Spinal cord (tissue), 10 donors: ENCODE results near the gene HELZ2. TPM values are rescaled to one million over a fixed set of nuclear protein-coding genes. Genes with fewer than 3 reads are reported as not detected.
"Not testable (repeated sequence)": the region's sequence is repeated elsewhere in the genome, so short reads cannot be mapped to it uniquely, and the experiment has no call there.

Experiments
- DNase-seq, 6 donors: peaks; one replicate each; pipeline versions ENCODE4 v3.0.0 to v3.0.0-alpha.2; 2013 to 2015; ENCODE audit warnings: low spot score in 6 of 6, low read depth in 4 of 6
- H3K27ac ChIP-seq: one replicate; pipeline ENCODE4 v1.5.1; 2013; ENCODE audit warnings: low read depth, low read length, control low read depth
- H3K27me3 ChIP-seq: one replicate; pipeline ENCODE4 v1.6.1; 2013; ENCODE audit warnings: low read length; ENCODE audit not compliant: control insufficient read depth, insufficient read depth
- H3K36me3 ChIP-seq: one replicate; pipeline ENCODE4 v1.6.1; 2013; ENCODE audit warnings: low read length; ENCODE audit not compliant: control insufficient read depth, insufficient read depth
- H3K4me1 ChIP-seq: one replicate; pipeline ENCODE4 v1.6.1; 2013; ENCODE audit warnings: low read length; ENCODE audit not compliant: control insufficient read depth, insufficient read depth
- H3K4me3 ChIP-seq: one replicate; pipeline ENCODE4 v1.5.1; 2013; ENCODE audit warnings: low read depth, low read length, control low read depth
- H3K9me3 ChIP-seq: one replicate; pipeline ENCODE4 v1.6.1; 2013; ENCODE audit warnings: low read length; ENCODE audit not compliant: control insufficient read depth, insufficient read depth
- WGBS: methylation state at CpG from one replicate; pipeline ENCODE4 v1.1.5; 2013; ENCODE audit warnings: missing lambda C conversion rate; ENCODE audit not compliant: insufficient coverage; 5-methylcytosine and 5-hydroxymethylcytosine counted together
- polyA plus RNA-seq, 2 donors: library from polyadenylated mRNA; unstranded; fragments of 120-200 nt; gene quantifications; one replicate each; pipeline ENCODE4 v1.2.1, GENCODE V29; 2013; ENCODE audit not compliant: insufficient read length in 2 of 2
- total RNA-seq, 2 donors: library from RNA; depleted of rRNA in 1 of 2; stranded (reverse); fragments of 120-200 nt in 1 of 2; fragments of >200 nt in 1 of 2; gene quantifications; one replicate each; pipeline versions ENCODE4 v1.2.3 to v1.2.4, GENCODE V29; 2013 to 2014
- donor health status: healthy.

Gene HELZ2
- total and polyA plus RNA-seq, 4 donors: 6.1 to 9.9 (median 7.0) TPM

DNA sequence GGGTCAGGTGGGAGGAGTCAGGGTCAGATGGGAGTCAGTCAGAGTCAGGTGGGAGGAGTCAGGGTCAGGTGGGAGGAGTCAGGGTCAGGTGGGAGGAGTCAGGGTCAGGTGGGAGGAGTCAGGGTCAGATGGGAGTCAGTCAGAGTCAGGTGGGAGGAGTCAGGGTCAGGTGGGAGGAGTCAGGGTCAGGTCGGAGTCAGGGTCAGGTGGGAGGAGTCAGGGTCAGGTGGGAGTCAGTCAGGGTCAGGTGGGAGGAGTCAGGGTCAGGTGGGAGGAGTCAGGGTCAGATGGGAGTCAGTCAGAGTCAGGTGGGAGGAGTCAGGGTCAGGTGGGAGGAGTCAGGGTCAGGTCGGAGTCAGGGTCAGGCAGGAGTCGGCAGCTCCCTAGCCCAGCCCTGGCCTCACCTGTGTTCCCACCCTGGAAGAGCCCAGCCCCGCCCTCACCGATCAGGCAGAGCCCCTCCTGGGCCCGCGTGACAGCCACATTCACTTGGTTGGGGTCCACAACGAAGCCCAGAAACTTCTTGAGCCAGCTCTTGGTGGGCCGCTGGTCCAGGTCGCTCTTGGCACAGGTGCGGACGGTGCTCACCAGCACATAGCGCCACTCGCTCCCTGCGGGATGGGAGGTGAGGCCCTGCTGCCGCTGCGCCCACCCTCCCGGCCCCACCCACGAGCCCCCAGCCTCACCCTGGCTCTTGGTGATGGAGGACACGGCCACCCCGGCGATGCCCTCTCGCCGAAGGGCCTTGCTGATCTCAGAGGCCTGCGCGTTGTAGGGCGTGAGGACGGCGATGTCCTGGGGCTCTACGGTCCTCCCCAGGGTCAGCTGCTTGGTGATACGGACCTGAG lies 14.3 kb downstream of the HELZ2 start:
- DNase-seq, H3K27ac ChIP-seq, H3K27me3 ChIP-seq, H3K4me1 ChIP-seq, H3K9me3 ChIP-seq, H3K4me3 ChIP-seq: not testable (repeated sequence)
- peaks cover 61% of the 10 kb centered on the region for H3K36me3 ChIP-seq
- WGBS: 92% methylated on average over 28 of the region's 31 CpGs

DNA sequence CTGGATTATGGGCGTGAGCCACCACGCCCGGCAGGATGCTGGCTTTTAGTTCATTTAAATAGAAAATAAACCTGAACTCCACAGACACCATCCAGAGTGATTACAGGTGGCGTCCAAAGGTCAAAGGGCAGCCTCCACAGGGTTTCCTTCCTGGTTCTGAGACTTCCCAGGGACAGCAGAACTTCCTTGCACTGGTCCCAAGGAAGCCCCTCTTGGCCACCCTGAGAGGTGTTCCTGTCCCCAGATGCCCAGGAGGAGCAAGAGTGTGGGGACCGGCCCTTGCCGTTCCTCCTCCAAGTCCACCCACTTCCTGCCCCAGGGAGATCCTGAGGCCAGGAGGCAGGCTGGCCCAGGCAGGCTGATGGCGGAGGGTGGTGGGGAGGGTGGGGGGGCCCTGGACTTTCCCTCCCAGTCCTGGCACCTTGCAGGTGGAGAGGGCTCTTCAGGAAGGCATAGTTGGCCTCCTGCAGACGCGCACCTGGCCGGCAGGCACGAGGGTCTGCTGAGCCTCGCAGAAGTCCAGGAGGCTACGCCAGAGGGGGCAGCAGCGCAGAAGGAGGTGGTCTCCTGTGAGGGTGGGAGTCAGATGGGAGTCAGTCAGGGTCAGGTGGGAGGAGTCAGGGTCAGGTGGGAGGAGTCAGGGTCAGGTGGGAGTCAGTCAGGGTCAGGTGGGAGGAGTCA lies 15.1 kb downstream of the HELZ2 start:
- Histone ChIP-seq H3K9me3 (no peaks in the 10 kb centered on the region), H3K27me3 (peaks cover 2% of the 10 kb centered on the region), H3K4me1 (peaks cover 13% of the 10 kb centered on the region), H3K27ac (no peak overlapping the region), H3K36me3 (peaks cover 54% of the 10 kb centered on the region), H3K4me3 (no peak overlapping the region)
- WGBS: 94% methylated on average over 10 of the region's 14 CpGs
- no peak for DNase-seq

DNA sequence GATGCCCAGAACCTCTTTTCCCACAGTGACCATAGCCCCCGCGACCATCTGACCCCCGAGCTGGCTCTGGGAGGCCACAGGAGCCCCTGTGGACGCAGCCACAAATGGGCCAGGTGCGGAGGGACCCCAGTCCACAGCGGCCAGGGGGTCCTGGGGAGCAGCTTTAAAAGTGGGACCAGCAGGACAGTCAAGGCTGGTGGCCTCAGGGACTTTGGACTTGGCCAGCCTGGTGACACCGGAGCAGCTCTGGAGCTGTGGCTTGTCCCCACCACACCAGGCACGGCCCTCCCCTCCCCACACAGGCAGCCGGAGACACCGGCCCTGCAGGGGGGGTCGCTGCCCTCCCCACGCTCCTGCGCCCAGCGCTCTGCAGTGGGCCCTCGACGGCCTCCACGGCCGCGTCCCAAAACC lies 16.6 kb downstream of the HELZ2 start:
- 83% methylated on average over 16 of the region's 19 CpGs for WGBS
- no peak for DNase-seq
- H3K4me1 ChIP-seq: peaks cover 27% of the 10 kb centered on the region
- peaks cover 40% of the 10 kb centered on the region for H3K36me3 ChIP-seq
- no peaks in the 10 kb centered on the region for H3K9me3 ChIP-seq
- H3K4me3 ChIP-seq: no peak overlapping the region
- peaks cover 5% of the 10 kb centered on the region for H3K27me3 ChIP-seq
- H3K27ac ChIP-seq: no peak overlapping the region

DNA sequence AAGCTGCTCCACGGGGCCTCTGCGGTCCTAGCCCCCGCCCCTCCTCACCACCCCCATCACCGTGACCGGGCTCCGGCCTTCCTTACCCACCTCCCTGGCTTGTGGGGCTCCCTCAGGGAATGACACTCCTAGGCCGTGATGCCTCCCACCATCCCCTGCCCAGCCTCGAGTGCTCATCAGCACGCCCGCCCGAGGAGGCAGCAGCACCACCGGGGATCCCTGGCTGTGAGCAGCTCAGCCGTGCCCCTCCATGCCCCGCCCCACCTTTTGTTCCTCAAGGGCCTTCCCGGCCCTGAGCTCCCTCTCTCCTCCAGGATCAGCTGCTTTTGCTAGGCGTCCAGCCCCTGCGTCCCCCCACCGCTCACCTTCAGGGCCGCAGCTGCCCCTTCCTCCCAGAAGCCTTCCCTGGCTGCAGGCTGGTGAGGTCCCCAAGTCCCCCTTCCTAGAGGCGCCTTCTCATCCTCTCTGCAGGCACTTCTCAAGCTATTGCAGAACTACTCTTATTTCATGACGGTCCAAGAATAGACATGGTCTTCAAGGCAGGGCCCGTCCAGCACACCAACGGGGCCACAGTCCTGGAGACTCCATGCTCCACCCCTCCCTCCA lies 17.1 kb downstream of the HELZ2 start:
- no peak overlapping the region for H3K4me3 ChIP-seq
- peaks cover 35% of the 10 kb centered on the region for H3K36me3 ChIP-seq
- peaks cover 5% of the 10 kb centered on the region for H3K27me3 ChIP-seq
- H3K4me1 ChIP-seq: peaks cover 29% of the 10 kb centered on the region
- WGBS: 47% methylated on average over 23 of the region's 23 CpGs
- H3K9me3 ChIP-seq: no peaks in the 10 kb centered on the region
- DNase-seq: no peak
- no peak overlapping the region for H3K27ac ChIP-seq

DNA sequence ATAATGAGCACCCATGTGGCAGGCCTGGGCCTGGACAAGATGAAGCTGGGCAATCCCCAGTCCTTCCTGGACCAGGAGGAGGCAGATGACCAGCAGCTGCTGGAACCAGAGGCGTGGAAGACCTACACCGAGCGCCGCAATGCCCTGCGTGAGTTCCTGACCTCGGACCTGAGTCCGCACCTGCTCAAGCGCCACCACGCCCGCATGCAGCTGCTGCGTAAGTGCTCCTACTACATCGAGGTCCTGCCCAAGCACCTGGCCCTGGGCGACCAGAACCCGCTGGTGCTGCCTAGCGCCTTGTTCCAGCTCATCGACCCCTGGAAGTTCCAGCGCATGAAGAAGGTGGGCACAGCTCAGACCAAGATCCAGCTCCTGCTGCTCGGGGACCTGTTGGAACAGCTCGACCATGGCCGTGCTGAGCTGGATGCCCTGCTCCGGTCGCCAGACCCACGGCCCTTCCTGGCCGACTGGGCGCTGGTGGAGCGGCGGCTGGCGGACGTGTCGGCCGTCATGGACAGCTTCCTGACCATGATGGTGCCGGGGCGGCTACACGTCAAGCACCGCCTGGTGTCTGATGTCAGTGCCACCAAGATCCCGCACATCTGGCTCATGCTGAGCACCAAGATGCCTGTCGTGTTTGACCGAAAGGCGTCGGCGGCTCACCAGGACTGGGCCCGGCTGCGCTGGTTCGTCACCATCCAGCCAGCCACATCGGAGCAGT lies 18.2 kb downstream of the HELZ2 start:
- WGBS: 93% methylated on average over 45 of the region's 45 CpGs

DNA sequence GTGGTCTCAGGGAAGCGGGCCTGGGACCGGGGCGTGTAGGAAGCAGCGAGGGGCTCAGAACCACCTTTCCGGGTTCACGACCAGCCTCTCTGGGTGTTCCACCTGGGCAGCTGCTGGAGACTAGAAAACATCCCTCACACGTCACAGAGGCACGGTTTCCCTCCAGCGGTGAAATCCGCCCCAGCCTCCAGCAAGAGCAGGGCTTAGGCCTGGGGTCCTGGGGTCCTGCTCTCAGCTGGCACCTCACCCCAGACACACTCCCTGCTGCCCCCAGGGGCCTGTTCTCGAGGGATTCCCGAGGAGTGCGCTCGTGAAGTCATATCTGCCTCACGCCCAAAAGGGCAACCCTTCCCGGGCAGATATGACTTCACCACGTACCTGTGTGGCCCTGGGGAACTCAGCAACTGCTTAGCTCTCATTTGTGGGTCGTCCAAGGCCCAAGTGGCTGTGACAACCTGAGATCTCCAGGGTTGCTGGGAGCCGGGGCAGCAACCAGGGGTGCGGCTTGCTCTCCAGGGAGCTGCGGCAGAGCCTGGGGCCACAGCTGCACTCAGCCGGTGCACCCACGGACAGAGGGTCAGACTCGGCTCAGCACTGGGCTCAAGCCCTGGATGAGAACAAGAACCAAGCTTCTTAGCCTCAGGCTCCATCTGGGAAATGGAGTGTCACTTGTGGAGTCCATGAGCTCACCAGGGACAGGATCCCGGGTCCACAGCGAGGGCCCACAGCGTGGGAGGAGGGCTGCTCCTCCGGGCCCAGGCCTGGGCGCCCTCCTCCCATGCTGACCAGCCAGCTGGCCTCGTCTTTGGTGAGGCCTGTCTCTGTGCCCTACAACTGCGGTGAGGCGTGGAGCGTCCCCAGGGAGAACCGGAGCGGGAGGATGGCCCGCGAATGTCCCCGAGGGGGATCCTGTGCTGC lies 19.4 kb downstream of the HELZ2 start:
- peak in 1 of 6 donors; percentile 22 for DNase-seq
- WGBS: 63% methylated on average over 38 of the region's 38 CpGs
- Histone ChIP-seq H3K27ac (no peak overlapping the region), H3K4me3 (peak overlapping the region; percentile 52), H3K27me3 (peaks cover 10% of the 10 kb centered on the region), H3K36me3 (peaks cover 12% of the 10 kb centered on the region), H3K4me1 (peaks cover 29% of the 10 kb centered on the region), H3K9me3 (no peaks in the 10 kb centered on the region)

More for the DNA sequence above, 18.2 kb downstream of the HELZ2 start:
- Histone ChIP-seq H3K27me3 (peaks cover 7% of the 10 kb centered on the region), H3K4me1 (peaks cover 29% of the 10 kb centered on the region), H3K4me3 (no peak overlapping the region), H3K27ac (no peak overlapping the region), H3K9me3 (no peaks in the 10 kb centered on the region), H3K36me3 (peaks cover 24% of the 10 kb centered on the region)
- no peak for DNase-seq

DNA sequence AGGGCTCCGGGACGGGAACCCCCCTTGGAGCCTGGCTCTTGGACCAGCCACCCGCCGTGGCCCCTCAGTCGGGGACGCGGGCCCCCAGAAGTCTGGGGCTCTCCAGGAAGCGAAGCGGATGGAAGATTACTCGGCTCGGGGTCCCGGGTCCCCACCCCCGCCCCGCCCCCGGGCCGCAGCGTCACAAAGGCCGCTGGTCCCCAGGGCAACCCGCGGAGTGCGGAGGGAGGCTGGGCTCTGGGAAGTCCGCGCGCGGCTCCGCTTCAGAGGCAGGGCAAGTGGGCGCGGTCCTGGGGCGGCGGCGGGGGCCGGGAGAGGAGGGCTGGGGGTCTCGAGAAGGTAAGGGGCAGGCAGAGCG lies 20.1 kb downstream of the HELZ2 start, which contains the start of gene FNDC11:
FNDC11 (plus strand) TSS at position 227 of the 358 bp plus-strand sequence. CDS start 1,505 bp downstream, outside the sequence.
- peaks cover 29% of the 10 kb centered on the region for H3K4me1 ChIP-seq
- H3K27me3 ChIP-seq: peaks cover 10% of the 10 kb centered on the region
- H3K36me3 ChIP-seq: peaks cover 9% of the 10 kb centered on the region
- peak in 3 of 6 donors; percentile 9 to 66 (median 61) for DNase-seq
- under 1% methylated on average over 33 of the region's 34 CpGs for WGBS
- peak within 1 kb of the TSS; percentile 52 for H3K4me3 ChIP-seq
- no peaks in the 10 kb centered on the region for H3K9me3 ChIP-seq
- H3K27ac ChIP-seq: no peak within 1 kb of the TSS

DNA sequence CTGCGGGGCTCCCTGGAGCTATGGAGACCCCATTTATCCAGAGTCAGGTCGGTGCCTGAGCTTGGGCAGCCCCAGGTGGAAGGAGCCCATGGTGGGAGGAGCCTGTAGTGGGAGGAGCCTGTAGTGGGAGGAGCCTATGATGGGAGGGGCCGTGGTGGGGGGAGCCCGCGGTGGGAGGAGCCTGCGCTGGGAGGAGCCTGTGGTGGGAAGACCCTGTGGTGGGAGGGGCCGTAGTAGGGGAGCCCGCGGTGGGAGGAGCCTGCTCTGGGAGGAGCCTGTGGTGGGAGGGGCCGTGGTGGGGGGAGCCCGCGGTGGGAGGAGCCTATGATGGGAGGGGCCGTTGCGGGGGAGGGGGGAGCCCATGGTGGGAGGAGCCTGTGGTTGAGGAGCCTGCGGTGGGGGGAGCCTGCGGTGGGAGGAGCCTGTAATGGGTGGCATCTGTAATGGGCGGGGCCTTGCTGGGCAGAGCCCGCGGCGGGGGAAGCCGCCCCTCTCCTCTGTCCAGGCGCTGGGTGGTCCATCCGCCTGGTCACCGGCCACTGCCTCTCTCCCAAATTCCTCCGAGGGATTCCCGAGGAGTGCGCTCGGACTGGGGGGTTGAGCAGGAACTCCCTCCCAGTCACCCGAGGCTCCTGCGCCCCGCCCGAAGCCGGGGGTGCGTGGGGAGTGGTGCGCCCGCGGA lies 20.6 kb downstream of the HELZ2 start:
- Histone ChIP-seq H3K4me1 (peaks cover 29% of the 10 kb centered on the region), H3K27ac (no peak overlapping the region), H3K36me3 (peaks cover 9% of the 10 kb centered on the region), H3K9me3 (no peaks in the 10 kb centered on the region), H3K4me3 (peak overlapping the region; percentile 52), H3K27me3 (peaks cover 13% of the 10 kb centered on the region)
- peak in 3 of 6 donors; percentile 36 to 81 (median 79) for DNase-seq
- WGBS: under 1% methylated on average over 37 of the region's 37 CpGs
